LNCaP clone FGC (cell line): ENCODE measurements around the gene AJAP1.

Source experiments
- DNase-seq: peaks from one replicate; pipeline ENCODE4 v3.0.0-alpha.2; 2011; ENCODE audit warnings: low read depth
- H3K4me3 ChIP-seq: 2 replicates; pipeline ENCODE4 v1.5.1; 2011; ENCODE audit warnings: mild to moderate bottlenecking, low read depth, low read length, control low read depth
- CTCF ChIP-seq: IDR thresholded peaks from 2 replicates; pipeline ENCODE4 v1.5.1; 2012; ENCODE audit warnings: mild to moderate bottlenecking; ENCODE audit not compliant: control insufficient read depth, insufficient read depth; ENCODE audit errors: extremely low read depth

AJAP1 gene

GRCh38 chr1:4653328-4653660 lies 1.1 kb upstream of the AJAP1 start:
- no peak overlapping the region for H3K4me3 ChIP-seq
- no peak for TF ChIP-seq CTCF
- DNase-seq, result no peak

DNA sequence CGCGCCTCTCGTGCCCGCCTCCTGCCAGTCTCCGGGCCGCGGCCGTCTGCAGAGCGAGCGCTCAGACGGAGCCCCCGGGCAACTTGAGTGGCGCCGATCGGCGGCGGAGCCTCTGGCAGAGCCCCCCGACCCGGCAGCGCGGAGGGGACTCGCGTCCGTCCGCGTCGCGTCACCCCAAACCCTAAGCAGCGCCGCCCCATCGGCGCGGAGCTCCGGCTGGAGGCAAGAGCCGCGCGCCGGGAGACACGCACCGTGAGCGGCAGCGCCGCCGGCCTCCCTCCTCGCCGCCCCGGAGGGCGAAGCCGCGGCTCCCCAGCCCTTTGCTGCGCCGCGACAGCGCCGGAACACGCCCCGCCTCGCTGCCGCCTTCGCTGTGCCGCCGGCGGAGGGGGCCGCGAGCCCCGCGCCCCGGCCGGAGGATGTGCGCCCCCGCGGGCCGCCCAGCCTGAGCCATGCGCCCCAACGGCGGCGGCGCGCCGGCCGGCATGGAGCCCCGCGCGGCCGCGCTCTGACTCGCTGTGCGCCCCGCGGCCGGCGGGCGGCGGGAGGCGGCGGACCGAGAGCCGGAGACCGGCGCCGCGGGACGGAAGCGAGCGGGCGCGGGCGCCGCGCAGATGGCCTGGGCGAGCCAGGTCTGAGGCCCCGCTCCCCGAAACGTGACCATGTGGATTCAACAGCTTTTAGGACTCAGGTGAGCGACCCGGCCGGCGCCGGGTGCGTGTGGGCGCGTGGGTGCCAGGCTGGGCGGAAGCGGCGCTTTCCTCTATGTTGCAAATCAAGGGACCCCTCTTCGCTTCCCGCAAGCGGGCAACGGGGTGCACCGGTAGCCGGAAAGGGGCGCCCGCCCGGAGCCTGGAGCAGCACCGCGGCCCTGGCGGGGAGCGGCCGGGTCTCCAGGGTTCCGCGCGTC lies 610 bp downstream of the AJAP1 start:
- no peak overlapping the region for H3K4me3 ChIP-seq
- TF ChIP-seq CTCF, result no peak
- no peak for DNase-seq

GRCh38 chr1:4655674-4656532 lies 1.5 kb downstream of the AJAP1 start:
- peak; percentile 89 for TF ChIP-seq CTCF
- H3K4me3 ChIP-seq, result no peak overlapping the region
- DNase-seq, result no peak

- TF ChIP-seq CTCF, result no peak
- no peak overlapping the region for H3K4me3 ChIP-seq
- no peak for DNase-seq
These were observed 2.2 kb downstream of the AJAP1 start for GRCh38 chr1:4656533-4657140.

- TF ChIP-seq CTCF, result no peak
- H3K4me3 ChIP-seq, result no peak overlapping the region
- no peak for DNase-seq
These were observed 2.9 kb downstream of the AJAP1 start for GRCh38 chr1:4657244-4657789.

- DNase-seq, result no peak
- no peak overlapping the region for H3K4me3 ChIP-seq
- no peak for TF ChIP-seq CTCF
These were observed 3.6 kb downstream of the AJAP1 start for GRCh38 chr1:4657960-4658541.
